ENCODE data around the gene GKN2.

Gene GKN2

GRCh38 chr2:68912111-68912510, 40.6 kb downstream of the GKN2 start:
- H3K27ac ChIP-seq (ENCODE audit: low read depth, low read length), result no peak overlapping the region
- H3K4me3 ChIP-seq (ENCODE audit: low read depth in 1 of 2, low read length in 2 of 2), result no peak overlapping the region
- H3K36me3 ChIP-seq (ENCODE audit: control insufficient read depth in 1 of 2, insufficient read depth in 2 of 2, low read length in 2 of 2), result no peaks in the 10 kb centered on the region
- no peaks in the 10 kb centered on the region for H3K27me3 ChIP-seq (ENCODE audit: control insufficient read depth in 1 of 2, insufficient read depth in 2 of 2, low read length in 2 of 2)
- peaks cover 14 to 17% of the 10 kb centered on the region in 2 donors for H3K4me1 ChIP-seq (ENCODE audit: control insufficient read depth in 1 of 2, insufficient read depth in 2 of 2, low read length in 2 of 2)
- no peak overlapping the region for H3K9ac ChIP-seq (ENCODE audit: low read depth in 1 of 2, low read length in 2 of 2)
- H3K9me3 ChIP-seq (ENCODE audit: control insufficient read depth in 1 of 2, low read length in 2 of 2), result no peaks in the 10 kb centered on the region

GRCh38 chr2:68911709-68912108, 41.0 kb downstream of the GKN2 start:
- H3K27ac ChIP-seq (ENCODE audit: low read depth, low read length), result no peak overlapping the region
- H3K36me3 ChIP-seq (ENCODE audit: control insufficient read depth in 1 of 2, insufficient read depth in 2 of 2, low read length in 2 of 2), result no peaks in the 10 kb centered on the region
- no peaks in the 10 kb centered on the region for H3K9me3 ChIP-seq (ENCODE audit: control insufficient read depth in 1 of 2, low read length in 2 of 2)
- H3K4me1 ChIP-seq (ENCODE audit: control insufficient read depth in 1 of 2, insufficient read depth in 2 of 2, low read length in 2 of 2), result peaks cover 14 to 17% of the 10 kb centered on the region in 2 donors
- H3K9ac ChIP-seq (ENCODE audit: low read depth in 1 of 2, low read length in 2 of 2), result no peak overlapping the region
- no peak overlapping the region for H3K4me3 ChIP-seq (ENCODE audit: low read depth in 1 of 2, low read length in 2 of 2)
- no peaks in the 10 kb centered on the region for H3K27me3 ChIP-seq (ENCODE audit: control insufficient read depth in 1 of 2, insufficient read depth in 2 of 2, low read length in 2 of 2)

GRCh38 chr2:68911246-68911645, 41.4 kb downstream of the GKN2 start:
- no peaks in the 10 kb centered on the region for H3K9me3 ChIP-seq (ENCODE audit: control insufficient read depth in 1 of 2, low read length in 2 of 2)
- no peak overlapping the region for H3K9ac ChIP-seq (ENCODE audit: low read depth in 1 of 2, low read length in 2 of 2)
- H3K36me3 ChIP-seq (ENCODE audit: control insufficient read depth in 1 of 2, insufficient read depth in 2 of 2, low read length in 2 of 2), result no peaks in the 10 kb centered on the region
- H3K27ac ChIP-seq (ENCODE audit: low read depth, low read length), result no peak overlapping the region
- H3K4me1 ChIP-seq (ENCODE audit: control insufficient read depth in 1 of 2, insufficient read depth in 2 of 2, low read length in 2 of 2), result peaks cover 14 to 17% of the 10 kb centered on the region in 2 donors
- no peaks in the 10 kb centered on the region for H3K27me3 ChIP-seq (ENCODE audit: control insufficient read depth in 1 of 2, insufficient read depth in 2 of 2, low read length in 2 of 2)
- no peak overlapping the region for H3K4me3 ChIP-seq (ENCODE audit: low read depth in 1 of 2, low read length in 2 of 2)

- no peak overlapping the region for H3K4me3 ChIP-seq (ENCODE audit: low read depth in 1 of 2, low read length in 2 of 2)
- H3K27ac ChIP-seq (ENCODE audit: low read depth, low read length), result no peak overlapping the region
- H3K27me3 ChIP-seq (ENCODE audit: control insufficient read depth in 1 of 2, insufficient read depth in 2 of 2, low read length in 2 of 2), result no peaks in the 10 kb centered on the region
- no peaks in the 10 kb centered on the region for H3K9me3 ChIP-seq (ENCODE audit: control insufficient read depth in 1 of 2, low read length in 2 of 2)
- H3K4me1 ChIP-seq (ENCODE audit: control insufficient read depth in 1 of 2, insufficient read depth in 2 of 2, low read length in 2 of 2), result peaks cover 14 to 17% of the 10 kb centered on the region in 2 donors
- H3K36me3 ChIP-seq (ENCODE audit: control insufficient read depth in 1 of 2, insufficient read depth in 2 of 2, low read length in 2 of 2), result no peaks in the 10 kb centered on the region
- no peak overlapping the region for H3K9ac ChIP-seq (ENCODE audit: low read depth in 1 of 2, low read length in 2 of 2)
Observed at GRCh38 chr2:68909793-68910674, 42.7 kb downstream of the GKN2 start.

- Histone ChIP-seq H3K9ac (ENCODE audit: low read depth in 1 of 2, low read length in 2 of 2) (no peak overlapping the region), H3K9me3 (ENCODE audit: control insufficient read depth in 1 of 2, low read length in 2 of 2) (no peaks in the 10 kb centered on the region), H3K4me3 (ENCODE audit: low read depth in 1 of 2, low read length in 2 of 2) (peak overlapping the region in 1 of 2 donors; percentile 7), H3K4me1 (ENCODE audit: control insufficient read depth in 1 of 2, insufficient read depth in 2 of 2, low read length in 2 of 2) (peaks cover 14 to 17% of the 10 kb centered on the region in 2 donors), H3K36me3 (ENCODE audit: control insufficient read depth in 1 of 2, insufficient read depth in 2 of 2, low read length in 2 of 2) (no peaks in the 10 kb centered on the region), H3K27me3 (ENCODE audit: control insufficient read depth in 1 of 2, insufficient read depth in 2 of 2, low read length in 2 of 2) (no peaks in the 10 kb centered on the region), H3K27ac (ENCODE audit: low read depth, low read length) (no peak overlapping the region)
Observed at GRCh38 chr2:68908392-68908970, 44.2 kb downstream of the GKN2 start.

GRCh38 chr2:68907920-68908253, 44.8 kb downstream of the GKN2 start:
- H3K4me3 ChIP-seq (ENCODE audit: low read depth in 1 of 2, low read length in 2 of 2), result no peak overlapping the region
- H3K9me3 ChIP-seq (ENCODE audit: control insufficient read depth in 1 of 2, low read length in 2 of 2), result no peaks in the 10 kb centered on the region
- peaks cover 14 to 17% of the 10 kb centered on the region in 2 donors for H3K4me1 ChIP-seq (ENCODE audit: control insufficient read depth in 1 of 2, insufficient read depth in 2 of 2, low read length in 2 of 2)
- H3K9ac ChIP-seq (ENCODE audit: low read depth in 1 of 2, low read length in 2 of 2), result no peak overlapping the region
- no peak overlapping the region for H3K27ac ChIP-seq (ENCODE audit: low read depth, low read length)
- no peaks in the 10 kb centered on the region for H3K36me3 ChIP-seq (ENCODE audit: control insufficient read depth in 1 of 2, insufficient read depth in 2 of 2, low read length in 2 of 2)
- H3K27me3 ChIP-seq (ENCODE audit: control insufficient read depth in 1 of 2, insufficient read depth in 2 of 2, low read length in 2 of 2), result no peaks in the 10 kb centered on the region

DNA sequence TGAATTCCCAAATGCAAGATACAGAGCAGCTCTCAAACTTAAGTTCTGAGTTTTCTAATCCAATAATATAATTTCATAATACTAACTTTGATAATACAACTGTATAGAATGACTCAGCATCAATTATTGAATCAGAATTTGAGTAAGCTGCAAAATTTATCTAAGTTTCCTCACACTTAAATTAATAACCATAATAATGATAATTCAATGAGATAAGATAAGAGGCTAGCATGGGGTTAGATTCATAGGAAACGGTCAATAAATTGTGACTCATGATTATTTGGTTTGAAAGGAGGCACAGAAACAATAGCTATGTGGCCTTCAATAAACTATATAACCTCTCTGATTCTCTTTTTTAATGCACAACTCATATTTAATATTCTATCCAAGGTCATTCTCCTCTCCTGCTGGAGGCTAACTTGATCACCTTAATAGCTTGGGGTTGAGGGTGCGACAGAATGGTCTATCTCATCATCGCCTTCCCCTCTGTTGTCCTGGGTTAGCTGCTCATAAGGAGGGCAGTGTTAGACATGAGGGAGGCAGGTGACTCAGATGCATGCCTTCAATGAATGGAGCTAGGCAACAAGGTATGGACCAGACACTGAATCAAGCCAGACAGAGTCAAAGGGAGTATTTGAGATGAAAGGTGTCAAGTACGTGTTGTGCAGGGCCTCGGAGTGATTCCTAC, 45.3 kb downstream of the GKN2 start:
- Histone ChIP-seq H3K36me3 (ENCODE audit: control insufficient read depth in 1 of 2, insufficient read depth in 2 of 2, low read length in 2 of 2) (no peaks in the 10 kb centered on the region), H3K27me3 (ENCODE audit: control insufficient read depth in 1 of 2, insufficient read depth in 2 of 2, low read length in 2 of 2) (no peaks in the 10 kb centered on the region), H3K4me1 (ENCODE audit: control insufficient read depth in 1 of 2, insufficient read depth in 2 of 2, low read length in 2 of 2) (peaks cover 14 to 17% of the 10 kb centered on the region in 2 donors), H3K4me3 (ENCODE audit: low read depth in 1 of 2, low read length in 2 of 2) (no peak overlapping the region), H3K9me3 (ENCODE audit: control insufficient read depth in 1 of 2, low read length in 2 of 2) (no peaks in the 10 kb centered on the region), H3K27ac (ENCODE audit: low read depth, low read length) (no peak overlapping the region), H3K9ac (ENCODE audit: low read depth in 1 of 2, low read length in 2 of 2) (no peak overlapping the region)

DNA sequence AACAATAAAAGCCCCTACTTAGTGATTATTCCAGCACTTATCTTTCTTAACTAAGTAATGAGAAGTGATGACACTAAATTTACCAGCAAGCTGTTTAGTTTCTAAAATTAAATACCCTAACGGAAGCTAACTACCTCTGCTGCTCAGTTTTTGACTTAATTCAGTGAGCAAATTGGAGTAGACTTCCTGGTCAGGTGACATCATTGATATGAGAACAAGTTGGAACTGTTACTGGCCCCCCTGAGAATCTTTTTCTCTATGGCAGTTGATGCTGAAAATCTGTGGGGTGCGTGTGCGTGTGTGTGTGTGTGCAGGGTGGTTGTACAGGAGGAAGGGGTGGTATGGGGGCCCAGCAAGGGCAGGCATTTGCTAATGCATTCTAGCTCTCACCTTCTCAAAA, 46.0 kb downstream of the GKN2 start:
- Histone ChIP-seq H3K27ac (ENCODE audit: low read depth, low read length) (no peak overlapping the region), H3K9ac (ENCODE audit: low read depth in 1 of 2, low read length in 2 of 2) (no peak overlapping the region), H3K27me3 (ENCODE audit: control insufficient read depth in 1 of 2, insufficient read depth in 2 of 2, low read length in 2 of 2) (no peaks in the 10 kb centered on the region), H3K4me3 (ENCODE audit: low read depth in 1 of 2, low read length in 2 of 2) (no peak overlapping the region), H3K36me3 (ENCODE audit: control insufficient read depth in 1 of 2, insufficient read depth in 2 of 2, low read length in 2 of 2) (no peaks in the 10 kb centered on the region), H3K4me1 (ENCODE audit: control insufficient read depth in 1 of 2, insufficient read depth in 2 of 2, low read length in 2 of 2) (peaks cover 14 to 17% of the 10 kb centered on the region in 2 donors), H3K9me3 (ENCODE audit: control insufficient read depth in 1 of 2, low read length in 2 of 2) (no peaks in the 10 kb centered on the region)

DNA sequence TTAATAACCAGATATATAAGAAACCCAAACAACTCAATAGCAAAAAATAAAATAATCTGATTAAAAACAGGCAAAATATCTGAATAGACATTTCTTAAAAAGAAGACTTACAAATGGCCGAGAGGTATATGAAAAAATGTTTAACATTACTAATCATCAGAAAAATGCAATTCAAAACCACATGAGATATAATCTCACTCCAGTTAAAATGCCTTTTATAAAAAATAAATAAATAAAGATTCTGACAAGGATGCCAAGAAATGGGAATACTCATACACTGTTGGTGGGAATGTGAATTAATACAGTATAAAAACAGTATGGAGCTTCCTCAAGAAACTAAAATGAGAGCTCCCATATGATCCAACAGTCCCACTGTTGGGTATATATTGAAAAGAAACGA, 47.6 kb downstream of the GKN2 start:
- H3K9me3 ChIP-seq (ENCODE audit: control insufficient read depth in 1 of 2, low read length in 2 of 2), result peaks cover 2 to 8% of the 10 kb centered on the region in 2 donors

DNA sequence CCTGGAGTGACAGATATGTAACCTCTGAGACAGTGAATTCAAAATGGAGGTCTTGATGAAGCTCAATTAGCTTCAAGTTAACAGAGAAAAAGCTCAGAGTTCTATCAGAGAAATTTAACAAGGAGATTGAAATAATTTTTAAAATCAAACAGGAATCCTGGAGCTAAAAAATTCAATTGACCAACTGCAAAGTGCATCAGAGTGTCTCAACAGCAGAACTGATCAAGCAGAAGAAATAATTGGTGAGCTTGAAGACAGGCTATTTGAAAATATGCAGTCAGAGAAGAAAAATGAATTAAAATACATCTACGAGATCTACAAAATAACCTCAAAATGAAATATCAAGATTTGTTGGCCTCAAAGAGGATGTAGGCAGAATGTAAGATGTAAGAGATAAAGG, 51.1 kb downstream of the GKN2 start:
- H3K4me3 ChIP-seq (ENCODE audit: low read depth in 1 of 2, low read length in 2 of 2), result no peak overlapping the region
- H3K27ac ChIP-seq (ENCODE audit: low read depth, low read length), result no peak overlapping the region
- peaks cover 2 to 8% of the 10 kb centered on the region in 2 donors for H3K9me3 ChIP-seq (ENCODE audit: control insufficient read depth in 1 of 2, low read length in 2 of 2)
- H3K36me3 ChIP-seq (ENCODE audit: control insufficient read depth in 1 of 2, insufficient read depth in 2 of 2, low read length in 2 of 2), result no peaks in the 10 kb centered on the region
- no peaks in the 10 kb centered on the region for H3K27me3 ChIP-seq (ENCODE audit: control insufficient read depth in 1 of 2, insufficient read depth in 2 of 2, low read length in 2 of 2)
- no peak overlapping the region for H3K9ac ChIP-seq (ENCODE audit: low read depth in 1 of 2, low read length in 2 of 2)
- no peaks in the 10 kb centered on the region for H3K4me1 ChIP-seq (ENCODE audit: control insufficient read depth in 1 of 2, insufficient read depth in 2 of 2, low read length in 2 of 2)

More for the DNA sequence above, 47.6 kb downstream of the GKN2 start:
- Histone ChIP-seq H3K27me3 (ENCODE audit: control insufficient read depth in 1 of 2, insufficient read depth in 2 of 2, low read length in 2 of 2) (no peaks in the 10 kb centered on the region), H3K9ac (ENCODE audit: low read depth in 1 of 2, low read length in 2 of 2) (no peak overlapping the region), H3K4me3 (ENCODE audit: low read depth in 1 of 2, low read length in 2 of 2) (no peak overlapping the region), H3K4me1 (ENCODE audit: control insufficient read depth in 1 of 2, insufficient read depth in 2 of 2, low read length in 2 of 2) (peaks cover 14 to 17% of the 10 kb centered on the region in 2 donors), H3K36me3 (ENCODE audit: control insufficient read depth in 1 of 2, insufficient read depth in 2 of 2, low read length in 2 of 2) (no peaks in the 10 kb centered on the region), H3K27ac (ENCODE audit: low read depth, low read length) (no peak overlapping the region)

Data from duodenal mucosa (tissue), 2 donors.